SIG-M5 (cell line): ENCODE results near the gene GOT2.
"Not testable (repeated sequence)": the region's sequence is repeated elsewhere in the genome, so short reads cannot be mapped to it uniquely, and the experiment has no call there.

Experiments
- DNase-seq: peaks from one replicate; lab custom pipeline; 2025; lab: John Stamatoyannopoulos, UW

Gene GOT2

GRCh38 chr16:58717994-58718393, 16.1 kb downstream of the GOT2 start:
- no peak for DNase-seq

GRCh38 chr16:58716468-58716867, 17.6 kb downstream of the GOT2 start:
- no peak for DNase-seq

- no peak for DNase-seq
Measured at GRCh38 chr16:58713742-58714141, 20.4 kb downstream of the GOT2 start.

GRCh38 chr16:58709333-58709732, 24.8 kb downstream of the GOT2 start:
- no peak for DNase-seq

- DNase-seq, result peak; percentile 54
Measured at GRCh38 chr16:58699151-58699550, 35.0 kb downstream of the GOT2 start.

- no peak for DNase-seq
Measured at GRCh38 chr16:58695368-58695767, 38.7 kb downstream of the GOT2 start.

- no peak for DNase-seq
Measured at GRCh38 chr16:58692450-58692849, 41.7 kb downstream of the GOT2 start.

- not testable (repeated sequence) for DNase-seq
Measured at GRCh38 chr16:58686985-58687706, 47.0 kb downstream of the GOT2 start.

- DNase-seq, result no peak
Measured at GRCh38 chr16:58685084-58685449, 49.0 kb downstream of the GOT2 start.

GRCh38 chr16:58684354-58685083, 49.6 kb downstream of the GOT2 start, which contains the start of gene SLC38A7:
Gene SLC38A7, minus strand, starts transcription at chr16:58684770. Its CDS starts 4,644 bp downstream, at chr16:58680126.
- DNase-seq, result no peak

- no peak for DNase-seq
Measured at GRCh38 chr16:58684001-58684353, 50.1 kb downstream of the GOT2 start.

GRCh38 chr16:58679763-58680162, 54.4 kb downstream of the GOT2 start:
- DNase-seq, result no peak

- DNase-seq, result no peak
Measured at GRCh38 chr16:58678716-58679115, 55.4 kb downstream of the GOT2 start.

- DNase-seq, result no peak
Measured at GRCh38 chr16:58678269-58678668, 55.8 kb downstream of the GOT2 start.

GRCh38 chr16:58670946-58671583, 63.1 kb downstream of the GOT2 start:
- DNase-seq, result no peak

GRCh38 chr16:58670177-58670576, 63.9 kb downstream of the GOT2 start:
- no peak for DNase-seq

GRCh38 chr16:58665200-58665599, 68.9 kb downstream of the GOT2 start:
- DNase-seq, result no peak

- peak; percentile 20 for DNase-seq
Measured at GRCh38 chr16:58661199-58661830, 72.8 kb downstream of the GOT2 start.

- not testable (repeated sequence) for DNase-seq
Measured at GRCh38 chr16:58659911-58660310, 74.2 kb downstream of the GOT2 start.

- DNase-seq, result peak; percentile 28
Measured at GRCh38 chr16:58658796-58659211, 75.3 kb downstream of the GOT2 start.
